Stomach smooth muscle (tissue), 2 donors: ENCODE data around the gene KIF6.

Experiments
- H3K27ac ChIP-seq: one replicate; pipeline ENCODE4 v1.7.0; 2013; ENCODE audit warnings: mild to moderate bottlenecking, low read length, inconsistent platforms
- H3K27me3 ChIP-seq, 2 donors: one replicate each; pipeline ENCODE4 v1.7.0; 2013; ENCODE audit warnings: low read length in 2 of 2; ENCODE audit not compliant: insufficient read depth in 2 of 2, control insufficient read depth in 1 of 2
- H3K36me3 ChIP-seq, 2 donors: one replicate each; pipeline ENCODE4 v1.7.0; 2013; ENCODE audit warnings: low read length in 2 of 2; ENCODE audit not compliant: control insufficient read depth in 2 of 2, insufficient read depth in 2 of 2
- H3K4me1 ChIP-seq: one replicate; pipeline ENCODE4 v1.7.0; 2013; ENCODE audit warnings: low read length; ENCODE audit not compliant: control insufficient read depth, insufficient read depth
- H3K4me3 ChIP-seq, 2 donors: one replicate each; pipeline ENCODE4 v1.7.0; 2013; ENCODE audit warnings: low read length in 2 of 2
- H3K9ac ChIP-seq, 2 donors: one replicate each; pipeline ENCODE4 v1.7.0; 2013; ENCODE audit warnings: low read length in 2 of 2, mild to moderate bottlenecking in 1 of 2
- H3K9me3 ChIP-seq, 2 donors: one replicate each; pipeline ENCODE4 v1.7.0; 2013; ENCODE audit warnings: low read length in 2 of 2; ENCODE audit not compliant: control insufficient read depth in 2 of 2
- donor health status: healthy.
- donor health status: Pancreatic carcinoma.

Gene KIF6

GRCh38 chr6:39302669-39303424 is 422.4 kb downstream of the KIF6 start:
- H3K9ac ChIP-seq: no peak overlapping the region
- peaks cover 3% of the 10 kb centered on the region for H3K4me1 ChIP-seq
- H3K9me3 ChIP-seq: peaks cover 0 to 2% of the 10 kb centered on the region in 2 donors
- H3K4me3 ChIP-seq: peak overlapping the region in 1 of 2 donors; percentile 47
- H3K36me3 ChIP-seq: no peaks in the 10 kb centered on the region
- no peak overlapping the region for H3K27ac ChIP-seq
- H3K27me3 ChIP-seq: peaks cover 2 to 9% of the 10 kb centered on the region in 2 donors

GRCh38 chr6:39302011-39302410 is 423.2 kb downstream of the KIF6 start:
- H3K4me1 ChIP-seq: peaks cover 3% of the 10 kb centered on the region
- peaks cover 2 to 9% of the 10 kb centered on the region in 2 donors for H3K27me3 ChIP-seq
- no peak overlapping the region for H3K9ac ChIP-seq
- peaks cover 0 to 2% of the 10 kb centered on the region in 2 donors for H3K9me3 ChIP-seq
- H3K36me3 ChIP-seq: no peaks in the 10 kb centered on the region
- no peak overlapping the region for H3K27ac ChIP-seq
- no peak overlapping the region for H3K4me3 ChIP-seq

- no peak overlapping the region for H3K9ac ChIP-seq
- H3K4me3 ChIP-seq: no peak overlapping the region
- no peaks in the 10 kb centered on the region for H3K36me3 ChIP-seq
- peaks cover 3% of the 10 kb centered on the region for H3K4me1 ChIP-seq
- H3K9me3 ChIP-seq: peaks cover 0 to 2% of the 10 kb centered on the region in 2 donors
- no peak overlapping the region for H3K27ac ChIP-seq
- peaks cover 2 to 9% of the 10 kb centered on the region in 2 donors for H3K27me3 ChIP-seq
These were observed 423.6 kb downstream of the KIF6 start for GRCh38 chr6:39301606-39302005.

GRCh38 chr6:39300739-39301138 is 424.5 kb downstream of the KIF6 start:
- Histone ChIP-seq H3K36me3 (no peaks in the 10 kb centered on the region), H3K9ac (no peak overlapping the region), H3K4me1 (peaks cover 3% of the 10 kb centered on the region), H3K4me3 (no peak overlapping the region), H3K9me3 (peaks cover 0 to 2% of the 10 kb centered on the region in 2 donors), H3K27ac (no peak overlapping the region), H3K27me3 (peaks cover 2 to 9% of the 10 kb centered on the region in 2 donors)

- no peak overlapping the region for H3K27ac ChIP-seq
- no peak overlapping the region for H3K4me3 ChIP-seq
- no peaks in the 10 kb centered on the region for H3K9me3 ChIP-seq
- peaks cover 6% of the 10 kb centered on the region for H3K4me1 ChIP-seq
- H3K36me3 ChIP-seq: no peaks in the 10 kb centered on the region
- H3K9ac ChIP-seq: no peak overlapping the region
- H3K27me3 ChIP-seq: peaks cover 4 to 11% of the 10 kb centered on the region in 2 donors
These were observed 427.1 kb downstream of the KIF6 start for GRCh38 chr6:39298061-39298460.

GRCh38 chr6:39296745-39297640 is 428.2 kb downstream of the KIF6 start:
- Histone ChIP-seq H3K9me3 (no peaks in the 10 kb centered on the region), H3K27me3 (peaks cover 6 to 10% of the 10 kb centered on the region in 2 donors), H3K9ac (no peak overlapping the region), H3K27ac (no peak overlapping the region), H3K4me3 (no peak overlapping the region), H3K36me3 (no peaks in the 10 kb centered on the region), H3K4me1 (peaks cover 3% of the 10 kb centered on the region)

GRCh38 chr6:39295611-39296011 is 429.6 kb downstream of the KIF6 start:
- no peaks in the 10 kb centered on the region for H3K36me3 ChIP-seq
- H3K9me3 ChIP-seq: no peaks in the 10 kb centered on the region
- H3K4me1 ChIP-seq: peaks cover 3% of the 10 kb centered on the region
- no peak overlapping the region for H3K27ac ChIP-seq
- H3K9ac ChIP-seq: no peak overlapping the region
- peaks cover 4 to 10% of the 10 kb centered on the region in 2 donors for H3K27me3 ChIP-seq
- H3K4me3 ChIP-seq: no peak overlapping the region

GRCh38 chr6:39294899-39295298 is 430.3 kb downstream of the KIF6 start:
- H3K36me3 ChIP-seq: no peaks in the 10 kb centered on the region
- H3K27ac ChIP-seq: no peak overlapping the region
- peaks cover 4 to 10% of the 10 kb centered on the region in 2 donors for H3K27me3 ChIP-seq
- peaks cover 3% of the 10 kb centered on the region for H3K4me1 ChIP-seq
- no peak overlapping the region for H3K9ac ChIP-seq
- no peaks in the 10 kb centered on the region for H3K9me3 ChIP-seq
- no peak overlapping the region for H3K4me3 ChIP-seq

GRCh38 chr6:39294133-39294532 is 431.1 kb downstream of the KIF6 start:
- no peak overlapping the region for H3K9ac ChIP-seq
- no peaks in the 10 kb centered on the region for H3K9me3 ChIP-seq
- H3K27ac ChIP-seq: no peak overlapping the region
- peaks cover 3% of the 10 kb centered on the region for H3K4me1 ChIP-seq
- H3K36me3 ChIP-seq: no peaks in the 10 kb centered on the region
- H3K4me3 ChIP-seq: no peak overlapping the region
- peaks cover 4 to 10% of the 10 kb centered on the region in 2 donors for H3K27me3 ChIP-seq

GRCh38 chr6:39292637-39293036 is 432.6 kb downstream of the KIF6 start:
- Histone ChIP-seq H3K9ac (no peak overlapping the region), H3K27me3 (peaks cover 4 to 5% of the 10 kb centered on the region in 2 donors), H3K4me1 (peaks cover 3% of the 10 kb centered on the region), H3K27ac (no peak overlapping the region), H3K4me3 (no peak overlapping the region), H3K9me3 (no peaks in the 10 kb centered on the region), H3K36me3 (no peaks in the 10 kb centered on the region)
